Adrenal gland (tissue), 12 donors: Measurements from ENCODE around the gene ZNF638. TPM values are rescaled to one million over a fixed set of nuclear protein-coding genes. Genes with fewer than 3 reads are reported as not detected.

ENCODE experiments used
- DNase-seq, 7 donors: peaks; one replicate each; pipeline ENCODE4 v3.0.0-alpha.2; 2019 to 2020
- H3K27ac ChIP-seq, 5 donors: fragments of 200-600 bp; sonication (generic) in 4 of 5; 1 replicate in 3 of 5; 2 replicates in 2 of 5; pipeline versions ENCODE4 v1.5.1 to v1.8.0; 2016 to 2020; ENCODE audit warnings: mild to moderate bottlenecking in 1 of 5
- H3K27me3 ChIP-seq: fragments of 200-600 bp; 2 replicates; pipeline ENCODE4 v1.8.0; 2021
- H3K36me3 ChIP-seq, 2 donors: fragments of 200-600 bp; replicated peaks in 1 of 2; 1 replicate in 1 of 2; 2 replicates in 1 of 2; pipeline versions ENCODE4 v1.5.1 to v1.8.0; 2018 to 2022
- H3K4me1 ChIP-seq, 2 donors: fragments of 200-600 bp; replicated peaks in 1 of 2; 1 replicate in 1 of 2; 2 replicates in 1 of 2; pipeline versions ENCODE4 v1.5.1 to v1.8.0; 2018 to 2021
- H3K4me3 ChIP-seq, 4 donors: fragments of 200-600 bp; sonication (generic) in 3 of 4; one replicate each; pipeline ENCODE4 v1.5.1; 2016 to 2018
- H3K9me3 ChIP-seq, 3 donors: fragments of 200-600 bp; sonication (generic) in 1 of 3; replicated peaks in 1 of 3; 1 replicate in 2 of 3; 2 replicates in 1 of 3; pipeline versions ENCODE4 v1.5.1 to v1.8.0; 2016 to 2021
- POLR2A ChIP-seq, 2 donors: fragments of 450-650 bp; IDR thresholded peaks; one replicate each; pipeline ENCODE4 v1.6.1; 2017; ENCODE audit warnings: antibody characterized with exemption in 2 of 2, mild to moderate bottlenecking in 2 of 2, moderate library complexity in 1 of 2
- WGBS, 4 donors: extraction: QIAGEN DNeasy Blood & Tissue Kit in 2 of 4; methylation state at CpG; one replicate each; pipeline versions ENCODE4 v1.1.5 to v1.1.7; 2013 to 2017; 5-methylcytosine and 5-hydroxymethylcytosine counted together
- intact Hi-C, 2 donors: fragments of 100-400 bp; cut with DNase I; formaldehyde crosslinking; loops; one replicate each; pipeline versions ENCODE4 v1.14.1 to v1.15.0; 2022 to 2023
- polyA plus RNA-seq, 3 donors: library from polyadenylated mRNA; stranded (reverse); fragments of 200-250 nt in 2 of 3; fragments of 350-450 nt in 1 of 3; fragmentation: Illumina TruSeq in 1 of 3; extraction: RNeasy Lipid Tissue Mini Kit (QIAGEN cat#74804) in 1 of 3; gene quantifications; one replicate each; pipeline ENCODE4 v1.2.3, GENCODE V29; 2013 to 2014
- total RNA-seq, 9 donors: library from RNA; depleted of rRNA in 4 of 9; stranded (reverse); fragments of >200 nt in 4 of 9; fragments of 120-200 nt in 1 of 9; fragmentation: NEBNext Ultra II Directional in 1 of 9; extraction: Animal tissue kit (Norgen Biotek cat#: 25700) in 1 of 9; gene quantifications; one replicate each; pipeline versions ENCODE4 v1.1.0 to v1.2.4, GENCODE V29; 2013 to 2023
- TF ChIP-seq, protein P1 (sequence below), 6 experiments: fragments of 450-650 bp in 4 of 6; fragments of 200-600 bp in 2 of 6; sonication (generic) in 1 of 6; IDR thresholded peaks; 1 replicate in 5 of 6; 2 replicates in 1 of 6; pipeline versions ENCODE4 v1.5.1 to v1.8.0; 2016 to 2021; ENCODE audit warnings: antibody characterized with exemption in 6 of 6, mild to moderate bottlenecking in 2 of 6, moderate library complexity in 1 of 6
- donor health status: healthy with polysubstance abuse.
- donor health status: Bipolar disorder and iron deficiency.
- donor health status: DM: yes; HTN: yes; CAD: no.
- donor health status: DM: no; HTN: no; CAD: no.
- donor health status: DM: no; HTN: no; CAD: no.
- donor health status: DM: yes; HTN: yes; CAD: no.

ZNF638 gene
- total and polyA plus RNA-seq, 12 donors = 60.1 to 525 (median 139) TPM

DNA sequence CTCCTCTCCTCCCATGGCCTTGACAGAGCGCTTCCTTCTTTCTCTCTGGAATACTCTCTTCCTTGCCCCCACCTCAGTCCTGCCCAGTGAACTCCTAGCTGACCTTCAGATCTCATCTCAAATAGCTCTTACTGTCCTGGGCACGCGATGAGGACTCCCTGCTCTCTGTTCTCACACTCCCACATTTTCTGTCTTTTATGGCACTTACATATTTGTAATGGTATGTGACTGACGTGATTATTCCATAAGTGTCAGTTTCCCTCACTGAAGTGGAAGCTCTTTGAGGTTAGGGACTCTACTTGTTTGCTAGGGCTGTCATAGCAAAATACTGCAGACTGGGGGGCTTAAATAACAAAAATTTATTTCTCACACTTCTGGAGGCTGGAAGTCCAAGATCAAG, 120.1 kb downstream of the ZNF638 start:
- intact Hi-C loops = no loop called here
- no peak for TF ChIP-seq POLR2A (IDR thresholded peaks at IDR 0.05)
- TF ChIP-seq, protein P1, sequence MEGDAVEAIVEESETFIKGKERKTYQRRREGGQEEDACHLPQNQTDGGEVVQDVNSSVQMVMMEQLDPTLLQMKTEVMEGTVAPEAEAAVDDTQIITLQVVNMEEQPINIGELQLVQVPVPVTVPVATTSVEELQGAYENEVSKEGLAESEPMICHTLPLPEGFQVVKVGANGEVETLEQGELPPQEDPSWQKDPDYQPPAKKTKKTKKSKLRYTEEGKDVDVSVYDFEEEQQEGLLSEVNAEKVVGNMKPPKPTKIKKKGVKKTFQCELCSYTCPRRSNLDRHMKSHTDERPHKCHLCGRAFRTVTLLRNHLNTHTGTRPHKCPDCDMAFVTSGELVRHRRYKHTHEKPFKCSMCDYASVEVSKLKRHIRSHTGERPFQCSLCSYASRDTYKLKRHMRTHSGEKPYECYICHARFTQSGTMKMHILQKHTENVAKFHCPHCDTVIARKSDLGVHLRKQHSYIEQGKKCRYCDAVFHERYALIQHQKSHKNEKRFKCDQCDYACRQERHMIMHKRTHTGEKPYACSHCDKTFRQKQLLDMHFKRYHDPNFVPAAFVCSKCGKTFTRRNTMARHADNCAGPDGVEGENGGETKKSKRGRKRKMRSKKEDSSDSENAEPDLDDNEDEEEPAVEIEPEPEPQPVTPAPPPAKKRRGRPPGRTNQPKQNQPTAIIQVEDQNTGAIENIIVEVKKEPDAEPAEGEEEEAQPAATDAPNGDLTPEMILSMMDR (IDR thresholded peaks at IDR 0.05) = no peak
- Histone ChIP-seq H3K27me3 (peaks cover 21% of the 10 kb centered on the region), H3K4me3 (no peak overlapping the region), H3K36me3 (no peaks in the 10 kb centered on the region), H3K27ac (no peak overlapping the region), H3K4me1 (peaks cover 14 to 21% of the 10 kb centered on the region in 2 donors), H3K9me3 (no peaks in the 10 kb centered on the region)
- 80 to 87% (median 87%) methylated on average over 4 of the region's 4 CpGs for WGBS, 4 donors
- DNase-seq = no peak

DNA sequence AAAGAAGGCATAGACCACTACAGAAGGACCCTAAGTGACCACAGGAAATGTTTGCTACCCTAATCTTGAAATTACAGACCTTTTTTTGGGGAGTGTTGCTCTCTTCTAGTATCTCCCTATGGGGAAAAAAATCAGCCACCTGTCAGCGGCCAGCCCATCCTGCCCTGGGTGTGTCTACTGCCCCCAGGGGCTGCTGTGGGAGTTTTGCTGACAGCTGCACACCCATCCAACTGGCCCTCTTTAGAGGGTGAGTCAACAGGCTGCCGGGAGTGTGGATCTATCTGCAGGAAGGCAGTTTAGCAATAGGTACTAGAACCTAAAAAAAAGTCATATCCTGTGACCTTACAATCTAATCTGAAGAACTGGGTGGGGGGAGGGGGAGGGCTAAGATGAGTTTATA, 121.0 kb downstream of the ZNF638 start:
- peak in 3 of 7 donors; percentile 13 to 50 (median 45) for DNase-seq
- Histone ChIP-seq H3K4me3 (peak overlapping the region in 1 of 4 donors; percentile 48), H3K27ac (no peak overlapping the region), H3K36me3 (no peaks in the 10 kb centered on the region), H3K27me3 (peaks cover 21% of the 10 kb centered on the region), H3K9me3 (no peaks in the 10 kb centered on the region), H3K4me1 (peaks cover 14 to 21% of the 10 kb centered on the region in 2 donors)
- 28 to 42% (median 35%) methylated on average over 2 of the region's 2 CpGs for WGBS, 4 donors
- intact Hi-C loops = no loop called here
- TF ChIP-seq, protein P1 (IDR thresholded peaks at IDR 0.05) = no peak
- TF ChIP-seq POLR2A (IDR thresholded peaks at IDR 0.05) = no peak

DNA sequence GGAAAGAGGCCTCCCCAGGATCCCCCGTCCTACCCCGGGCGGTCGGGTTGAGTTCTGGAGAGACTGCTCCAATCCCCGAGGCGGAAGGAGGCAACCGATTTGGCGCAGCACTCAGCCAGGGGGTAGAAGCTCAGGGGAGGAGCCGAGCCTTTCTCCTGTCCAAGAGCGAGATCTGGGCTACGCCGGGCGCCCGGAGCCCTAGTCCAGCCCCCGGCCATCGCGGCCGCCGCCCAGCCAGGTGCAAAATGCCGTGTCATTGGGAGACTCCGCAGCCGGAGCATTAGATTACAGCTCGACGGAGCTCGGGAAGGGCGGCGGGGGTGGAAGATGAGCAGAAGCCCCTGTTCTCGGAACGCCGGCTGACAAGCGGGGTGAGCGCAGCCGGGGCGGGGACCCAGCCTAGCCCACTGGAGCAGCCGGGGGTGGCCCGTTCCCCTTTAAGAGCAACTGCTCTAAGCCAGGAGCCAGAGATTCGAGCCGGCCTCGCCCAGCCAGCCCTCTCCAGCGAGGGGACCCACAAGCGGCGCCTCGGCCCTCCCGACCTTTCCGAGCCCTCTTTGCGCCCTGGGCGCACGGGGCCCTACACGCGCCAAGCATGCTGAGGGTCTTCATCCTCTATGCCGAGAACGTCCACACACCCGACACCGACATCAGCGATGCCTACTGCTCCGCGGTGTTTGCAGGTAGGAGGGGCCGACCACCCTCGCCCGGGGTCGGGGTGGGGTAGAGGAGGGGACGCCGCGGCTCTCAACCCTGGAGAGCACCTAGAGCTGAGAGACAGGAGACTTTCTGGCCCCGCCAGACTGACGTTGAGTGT, 122.0 kb downstream of the ZNF638 start, which contains the start of gene DYSF:
Gene DYSF, plus strand, starts transcription at position 158 of the 817 bp plus-strand sequence.
- TF ChIP-seq, protein P1 (IDR thresholded peaks at IDR 0.05) = no peak
- no peak for TF ChIP-seq POLR2A (IDR thresholded peaks at IDR 0.05)
- H3K27ac ChIP-seq = no peak within 1 kb of the TSS
- DNase-seq = peak in 5 of 7 donors; percentile 35 to 50 (median 37)
- peak within 1 kb of the TSS in 2 of 4 donors; percentile 18 to 48 for H3K4me3 ChIP-seq
- H3K4me1 ChIP-seq = peaks cover 14 to 21% of the 10 kb centered on the region in 2 donors
- H3K36me3 ChIP-seq = no peaks in the 10 kb centered on the region
- intact Hi-C loops = no loop called here
- WGBS, 4 donors = 4 to 21% (median 6%) methylated on average over 9 to 66 of the region's 66 CpGs
- peaks cover 21% of the 10 kb centered on the region for H3K27me3 ChIP-seq
- H3K9me3 ChIP-seq = no peaks in the 10 kb centered on the region

DNA sequence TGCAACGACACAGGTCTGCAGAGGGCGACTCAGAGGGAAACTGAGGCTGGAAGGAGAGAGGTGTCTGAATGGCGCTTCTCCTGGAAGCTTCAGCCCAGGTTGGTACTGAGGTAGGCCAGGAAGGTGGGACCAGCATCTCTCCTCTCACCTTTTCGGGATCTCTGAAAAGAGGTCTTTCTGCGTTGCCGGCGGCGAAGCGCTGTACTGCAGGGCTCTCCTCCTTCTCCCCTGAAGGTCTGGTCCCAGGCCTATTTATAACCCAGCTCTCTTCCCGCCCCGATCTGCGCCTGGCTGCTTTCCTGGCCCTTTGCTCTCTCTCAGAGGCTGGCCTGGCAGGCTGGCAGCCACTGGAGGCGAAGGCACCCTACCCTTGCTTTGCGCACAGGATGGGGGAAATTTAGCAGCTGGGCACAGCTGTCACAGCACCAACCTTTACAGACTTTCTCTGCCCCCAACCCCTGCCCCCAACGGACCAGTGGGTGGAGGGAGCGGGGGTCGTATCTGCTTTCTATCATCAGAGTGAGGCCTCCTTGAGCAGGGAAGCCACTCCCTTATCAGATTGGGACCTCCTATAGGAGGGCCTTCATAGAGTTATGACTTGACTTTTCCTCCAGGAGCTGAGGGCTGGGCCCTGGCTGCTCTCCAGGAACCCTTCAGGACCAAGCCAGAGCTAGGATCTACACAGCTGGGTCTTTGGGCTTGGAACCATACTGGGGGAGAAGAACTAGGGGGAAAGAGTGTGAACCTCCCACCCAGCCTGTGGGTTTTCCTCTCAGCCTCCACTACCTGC, 122.8 kb downstream of the ZNF638 start:
- Histone ChIP-seq H3K36me3 (no peaks in the 10 kb centered on the region), H3K9me3 (no peaks in the 10 kb centered on the region), H3K27ac (no peak overlapping the region), H3K4me3 (peak overlapping the region in 1 of 4 donors; percentile 48), H3K27me3 (peaks cover 21% of the 10 kb centered on the region), H3K4me1 (peaks cover 14 to 21% of the 10 kb centered on the region in 2 donors)
- intact Hi-C loops = no loop called here
- no peak for TF ChIP-seq POLR2A (IDR thresholded peaks at IDR 0.05)
- TF ChIP-seq, protein P1 (IDR thresholded peaks at IDR 0.05) = no peak
- 40 to 56% (median 46%) methylated on average over 8 to 17 of the region's 17 CpGs for WGBS, 4 donors
- DNase-seq = no peak
